Measurements from ENCODE around the gene RSRP1. TPM values are rescaled to one million over a fixed set of nuclear protein-coding genes. Genes with fewer than 3 reads are reported as not detected.
A peak's percentile ranks its signal among the peaks of the same experiment; 100 is the strongest.
"Not testable (repeated sequence)": the region's sequence is repeated elsewhere in the genome, so short reads cannot be mapped to it uniquely, and the experiment has no call there.

Gene RSRP1
- total RNA-seq, result 100 to 1,000 TPM; 230 to 449 (median 425) TPM
- polyA plus RNA-seq, result 10 to 100 TPM; 52.9 to 63.6 TPM
- 512 reads per million, percentile 98 among the genes with 10 or more reads in this experiment for total RNA-seq

- Mint-ChIP-seq H3K36me3 (peaks cover 3 to 44% (median 40%) of the 10 kb centered on the region in 5 donors), H3K4me1 (peaks cover 28 to 65% (median 51%) of the 10 kb centered on the region in 7 donors), H3K9me3 (peaks cover 0 to 10% (median 0%) of the 10 kb centered on the region in 11 donors), H3K4me3 (peak within 1 kb of the TSS; percentile 96 to 99 (median 97)), H3K27ac (peak within 1 kb of the TSS; percentile 98 to 100 (median 100)), H3K27me3 (peaks cover 0 to 8% (median 0%) of the 10 kb centered on the region in 5 donors)
- ChIA-PET CTCF (no interaction called here), POLR2A (interaction anchor here (0.6 to 10.7 kb wide), 22 partner anchors 8 to 628 kb away, joined by 3 to 182 read pairs (median 4); partner anchors contain the start of genes AUNIP, CLIC4, PAQR7 and SYF2)
- no peaks in the 10 kb centered on the region for H3K27me3 ChIP-seq (ENCODE audit: control insufficient read depth in 2 of 2, insufficient read depth in 2 of 2, low read length in 2 of 2)
- intact Hi-C loops (cut with micrococcal nuclease), result loop anchor here (1.0 to 10.0 kb wide), 14 partner anchors 8 to 1675 kb away; partner anchors contain the start of genes CLIC4 (in 2 of the 2), SYF2 (in 2 of the 2), TMEM50A (in 2 of the 2) and MTFR1L (in 1 of the 2)
- H3K36me3 ChIP-seq (ENCODE audit: control insufficient read depth in 2 of 3, insufficient read depth in 3 of 3, low read length in 3 of 3), result peaks cover 28 to 49% (median 35%) of the 10 kb centered on the region in 3 experiments
- H3K4me3 ChIP-seq (ENCODE audit: low read length), result peak within 1 kb of the TSS; percentile 94
- H3K9me3 ChIP-seq (ENCODE audit: control insufficient read depth in 2 of 3, low read length in 3 of 3), result no peaks in the 10 kb centered on the region
- DNase-seq (peak; percentile 99 to 100 (median 99)), ATAC-seq (peak; percentile 91)
- H3K4me1 ChIP-seq (ENCODE audit: control insufficient read depth in 2 of 2, insufficient read depth in 2 of 2, low read length in 2 of 2), result peaks cover 30 to 35% of the 10 kb centered on the region in 2 donors
- peak within 1 kb of the TSS; percentile 98 for H3K27ac ChIP-seq (ENCODE audit: low read depth, low read length)
Observed at GRCh38 chr1:25247024-25247828, at the start of gene RSRP1. Gene RSRP1, minus strand, starts transcription at chr1:25247454. Its CDS starts 491 bp downstream, at chr1:25246963.

GRCh38 chr1:25296501-25296900 lies 49.2 kb upstream of the RSRP1 start:
- DNase-seq, result not testable (repeated sequence)

GRCh38 chr1:25294889-25295826 lies 47.9 kb upstream of the RSRP1 start:
- H3K36me3 ChIP-seq (ENCODE audit: control insufficient read depth in 2 of 3, insufficient read depth in 3 of 3, low read length in 3 of 3); H3K27ac Mint-ChIP-seq; H3K36me3 Mint-ChIP-seq; H3K4me3 Mint-ChIP-seq; ATAC-seq; CTCF ChIA-PET; H3K9me3 Mint-ChIP-seq; H3K27ac ChIP-seq (ENCODE audit: low read depth, low read length); H3K27me3 Mint-ChIP-seq; H3K27me3 ChIP-seq (ENCODE audit: control insufficient read depth in 2 of 2, insufficient read depth in 2 of 2, low read length in 2 of 2); DNase-seq; H3K4me1 ChIP-seq (ENCODE audit: control insufficient read depth in 2 of 2, insufficient read depth in 2 of 2, low read length in 2 of 2); H3K4me3 ChIP-seq (ENCODE audit: low read length); intact Hi-C loops (cut with micrococcal nuclease); H3K4me1 Mint-ChIP-seq; POLR2A ChIA-PET; H3K9me3 ChIP-seq (ENCODE audit: control insufficient read depth in 2 of 3, low read length in 3 of 3): not testable (repeated sequence)

More at GRCh38 chr1:25296501-25296900, 49.2 kb upstream of the RSRP1 start:
- H3K27me3 Mint-ChIP-seq; H3K27me3 ChIP-seq (ENCODE audit: control insufficient read depth in 2 of 2, insufficient read depth in 2 of 2, low read length in 2 of 2); H3K4me1 ChIP-seq (ENCODE audit: control insufficient read depth in 2 of 2, insufficient read depth in 2 of 2, low read length in 2 of 2); H3K36me3 ChIP-seq (ENCODE audit: control insufficient read depth in 2 of 3, insufficient read depth in 3 of 3, low read length in 3 of 3); H3K9me3 ChIP-seq (ENCODE audit: control insufficient read depth in 2 of 3, low read length in 3 of 3); H3K36me3 Mint-ChIP-seq; H3K4me1 Mint-ChIP-seq; H3K4me3 Mint-ChIP-seq; ATAC-seq; H3K9me3 Mint-ChIP-seq; intact Hi-C loops (cut with micrococcal nuclease); H3K4me3 ChIP-seq (ENCODE audit: low read length); H3K27ac Mint-ChIP-seq; CTCF ChIA-PET; H3K27ac ChIP-seq (ENCODE audit: low read depth, low read length); POLR2A ChIA-PET: not testable (repeated sequence)

GRCh38 chr1:25293426-25293825 lies 46.2 kb upstream of the RSRP1 start:
- H3K4me3 Mint-ChIP-seq; DNase-seq; H3K4me1 ChIP-seq (ENCODE audit: control insufficient read depth in 2 of 2, insufficient read depth in 2 of 2, low read length in 2 of 2); H3K4me3 ChIP-seq (ENCODE audit: low read length); intact Hi-C loops (cut with micrococcal nuclease); H3K4me1 Mint-ChIP-seq; H3K27me3 Mint-ChIP-seq; ATAC-seq; H3K9me3 Mint-ChIP-seq; H3K27me3 ChIP-seq (ENCODE audit: control insufficient read depth in 2 of 2, insufficient read depth in 2 of 2, low read length in 2 of 2); H3K36me3 Mint-ChIP-seq; H3K27ac ChIP-seq (ENCODE audit: low read depth, low read length); POLR2A ChIA-PET; H3K36me3 ChIP-seq (ENCODE audit: control insufficient read depth in 2 of 3, insufficient read depth in 3 of 3, low read length in 3 of 3); H3K27ac Mint-ChIP-seq; CTCF ChIA-PET; H3K9me3 ChIP-seq (ENCODE audit: control insufficient read depth in 2 of 3, low read length in 3 of 3): not testable (repeated sequence)

GRCh38 chr1:25290043-25290442 lies 42.8 kb upstream of the RSRP1 start:
- H3K4me3 ChIP-seq (ENCODE audit: low read length); POLR2A ChIA-PET; H3K27me3 Mint-ChIP-seq; H3K4me1 ChIP-seq (ENCODE audit: control insufficient read depth in 2 of 2, insufficient read depth in 2 of 2, low read length in 2 of 2); H3K27ac Mint-ChIP-seq; CTCF ChIA-PET; H3K36me3 ChIP-seq (ENCODE audit: control insufficient read depth in 2 of 3, insufficient read depth in 3 of 3, low read length in 3 of 3); H3K4me3 Mint-ChIP-seq; intact Hi-C loops (cut with micrococcal nuclease); H3K27me3 ChIP-seq (ENCODE audit: control insufficient read depth in 2 of 2, insufficient read depth in 2 of 2, low read length in 2 of 2); H3K4me1 Mint-ChIP-seq; H3K9me3 Mint-ChIP-seq; H3K9me3 ChIP-seq (ENCODE audit: control insufficient read depth in 2 of 3, low read length in 3 of 3); H3K36me3 Mint-ChIP-seq; H3K27ac ChIP-seq (ENCODE audit: low read depth, low read length): not testable (repeated sequence)
- DNase-seq (peak in 1 of 9 donors; percentile 7), ATAC-seq (peak; percentile 86)

- H3K4me3 ChIP-seq (ENCODE audit: low read length); POLR2A ChIA-PET; H3K27ac Mint-ChIP-seq; H3K4me1 ChIP-seq (ENCODE audit: control insufficient read depth in 2 of 2, insufficient read depth in 2 of 2, low read length in 2 of 2); H3K4me3 Mint-ChIP-seq; H3K36me3 Mint-ChIP-seq; H3K4me1 Mint-ChIP-seq; intact Hi-C loops (cut with micrococcal nuclease); H3K27me3 ChIP-seq (ENCODE audit: control insufficient read depth in 2 of 2, insufficient read depth in 2 of 2, low read length in 2 of 2); H3K9me3 Mint-ChIP-seq; H3K27ac ChIP-seq (ENCODE audit: low read depth, low read length); H3K9me3 ChIP-seq (ENCODE audit: control insufficient read depth in 2 of 3, low read length in 3 of 3); H3K27me3 Mint-ChIP-seq; H3K36me3 ChIP-seq (ENCODE audit: control insufficient read depth in 2 of 3, insufficient read depth in 3 of 3, low read length in 3 of 3); ATAC-seq; DNase-seq; CTCF ChIA-PET: not testable (repeated sequence)
Observed at GRCh38 chr1:25288573-25289101, 41.4 kb upstream of the RSRP1 start.
